Stimulated activated naive CD8-positive, alpha-beta T cell treated with anti-CD3 and anti-CD28 coated beads, Interleukin-15, Interleukin-2, amounts not matched to agents 100 U/mL and 50 U/mL, for 24 hours (primary cell): ENCODE results near the gene OR5J2.
"Not testable (repeated sequence)": the region's sequence is repeated elsewhere in the genome, so short reads cannot be mapped to it uniquely, and the experiment has no call there.

Experiments used
- ATAC-seq: fragments of 150-1000 bp; cut with Tn5 transposase; one replicate; pipeline ENCODE4 v1.10.0; 2021
- DNase-seq: peaks from one replicate; pipeline ENCODE4 v3.0.0; 2021

OR5J2 gene

GRCh38 chr11:56176318-56176717 lies at the start of gene OR5J2:
Gene OR5J2, plus strand, starts transcription at chr11:56176618. Its CDS starts 0 bp downstream, at chr11:56176618.
- ATAC-seq (no peak), DNase-seq (no peak)

DNA sequence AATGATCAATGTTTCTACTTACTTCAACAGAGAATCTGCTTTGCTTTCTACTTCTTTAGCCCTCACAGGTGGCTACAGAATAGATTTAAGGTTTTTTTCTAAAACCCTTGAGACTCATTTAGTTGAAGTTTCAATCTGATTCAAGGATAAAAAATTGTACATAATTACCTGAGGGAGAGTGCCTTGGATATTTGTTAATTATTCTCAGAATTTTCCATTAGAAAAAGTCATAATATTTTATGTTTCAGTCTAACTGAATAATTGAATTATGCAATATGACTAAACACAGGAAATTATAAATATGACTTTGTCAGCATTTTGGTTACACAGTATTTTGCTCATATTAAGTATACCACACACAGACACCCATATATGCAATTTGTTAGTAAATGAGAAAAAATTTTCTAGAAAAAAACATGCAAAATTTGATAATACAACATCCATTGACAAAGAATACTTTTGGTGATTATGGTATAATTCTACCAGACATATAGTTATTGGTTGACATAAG lies 36.2 kb upstream of the OR5J2 start, which contains the start of gene OR8J3:
Gene OR8J3 (minus strand): TSS at position 51 of the 511 bp plus-strand sequence. CDS start 2,483 bp downstream, outside the sequence.
- ATAC-seq (no peak), DNase-seq (no peak)

- not testable (repeated sequence) for ATAC-seq
These were observed 32.7 kb upstream of the OR5J2 start for GRCh38 chr11:56143681-56144080.

DNA sequence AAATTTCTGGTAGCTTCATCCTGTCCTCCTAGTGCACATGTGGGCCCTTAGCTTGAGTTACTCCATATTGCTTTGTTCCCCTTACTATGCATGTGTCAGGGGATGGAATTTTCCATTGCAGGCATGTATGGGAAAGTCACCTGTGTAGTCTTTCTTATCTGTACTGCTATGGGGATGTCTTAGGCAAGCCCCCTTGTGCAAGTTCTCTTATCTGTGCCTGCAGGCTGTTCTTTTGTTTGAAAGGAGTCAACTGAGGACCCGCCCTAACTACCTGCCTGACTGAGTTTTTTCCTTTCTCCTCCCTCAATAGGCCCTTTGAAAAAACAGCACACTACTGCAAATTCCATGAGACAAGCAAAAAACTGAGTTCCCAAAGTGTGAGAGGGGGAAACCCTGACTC lies 25.0 kb upstream of the OR5J2 start:
- ATAC-seq (no peak), DNase-seq (no peak)

More at GRCh38 chr11:56143681-56144080, 32.7 kb upstream of the OR5J2 start:
- not testable (repeated sequence) for DNase-seq

- DNase-seq (no peak), ATAC-seq (no peak)
These were observed 24.1 kb upstream of the OR5J2 start for GRCh38 chr11:56152333-56152732.

DNA sequence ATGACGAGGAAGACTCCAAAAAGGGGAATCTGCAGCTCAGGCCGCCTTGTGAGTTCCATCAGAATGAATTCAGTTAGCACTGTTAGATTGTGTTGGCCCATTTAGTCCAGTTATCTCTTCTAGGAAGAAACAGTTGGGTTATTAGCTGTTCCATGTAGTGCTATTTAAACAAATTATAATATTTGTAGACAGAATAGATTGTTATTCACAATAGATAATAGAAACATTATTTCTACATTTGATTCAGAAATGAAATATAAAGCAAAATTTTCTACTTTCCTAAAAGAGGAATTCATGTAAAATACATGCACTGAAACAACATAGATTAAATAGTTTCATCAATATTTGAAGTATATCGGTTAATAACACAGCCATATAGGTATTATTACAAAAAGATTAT lies 16.2 kb upstream of the OR5J2 start, which contains the start of gene OR8K5:
Gene OR8K5 (minus strand): TSS at position 101 of the 400 bp plus-strand sequence. CDS start 0 bp downstream, at position 101.
- DNase-seq (no peak), ATAC-seq (no peak)

DNA sequence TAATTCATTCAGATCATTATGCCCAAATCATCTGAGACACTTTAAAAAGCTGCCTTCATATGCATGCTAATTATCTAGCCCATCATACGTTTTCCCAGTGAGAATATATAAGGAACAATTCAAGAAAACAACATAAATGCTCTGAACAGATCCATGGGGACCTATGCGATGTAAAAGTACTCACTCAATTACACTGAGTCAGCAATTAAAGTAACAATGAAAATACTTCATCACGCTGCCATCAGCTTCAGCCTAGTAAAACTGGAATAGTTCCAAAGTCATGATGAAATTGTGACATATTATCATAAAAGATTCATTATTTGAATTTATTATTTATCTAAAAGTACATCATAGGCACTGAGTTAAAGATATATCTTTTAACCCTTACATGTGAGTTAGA lies 12.6 kb upstream of the OR5J2 start:
- no peak for ATAC-seq
- DNase-seq = no peak

DNA sequence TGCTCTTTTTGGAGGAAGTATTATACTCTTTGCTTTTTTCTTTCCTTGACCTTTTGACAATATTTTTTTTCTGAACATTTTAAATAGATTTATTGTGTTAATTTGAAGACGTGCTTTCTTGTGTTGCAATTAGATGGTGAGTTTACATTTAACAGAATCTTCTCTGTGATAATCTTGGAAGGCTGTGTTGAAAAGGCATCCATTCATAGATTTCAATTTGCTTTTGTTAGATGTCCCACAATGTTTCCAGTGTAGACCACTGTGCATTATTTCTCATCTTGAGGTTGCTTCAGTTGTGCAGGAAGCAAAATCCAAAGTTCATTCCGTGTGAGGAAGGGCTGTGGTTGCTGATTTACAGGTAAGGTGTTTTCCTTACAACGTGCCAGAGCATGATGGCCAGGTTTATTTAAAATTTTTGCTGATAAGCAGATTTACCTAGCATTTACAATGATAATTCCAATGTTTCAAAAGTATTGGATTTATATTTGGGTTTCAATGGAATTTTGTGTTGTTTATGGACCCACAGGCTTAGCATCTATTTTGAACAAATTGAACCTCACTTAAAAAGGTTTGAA lies 4.1 kb upstream of the OR5J2 start:
- DNase-seq = no peak
- no peak for ATAC-seq

DNA sequence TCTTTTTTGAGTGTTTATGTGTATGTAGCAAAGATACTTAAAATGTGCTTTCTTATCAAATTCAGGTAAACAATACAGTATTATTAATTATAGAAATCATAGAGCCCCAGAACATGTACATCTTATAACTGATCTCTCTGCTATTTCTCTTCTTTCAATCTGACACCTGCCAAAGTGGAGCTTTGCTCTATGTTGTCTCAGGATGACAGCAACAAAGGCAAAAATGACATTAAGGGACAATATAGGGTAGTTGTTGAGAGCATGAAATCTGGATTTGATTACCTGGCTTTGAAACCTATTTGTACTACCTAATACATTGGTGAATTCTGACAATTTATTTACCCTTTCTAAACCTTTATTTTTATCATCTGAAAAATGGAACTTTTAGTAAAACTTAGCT lies 7.0 kb downstream of the OR5J2 start:
- no peak for DNase-seq
- no peak for ATAC-seq

DNA sequence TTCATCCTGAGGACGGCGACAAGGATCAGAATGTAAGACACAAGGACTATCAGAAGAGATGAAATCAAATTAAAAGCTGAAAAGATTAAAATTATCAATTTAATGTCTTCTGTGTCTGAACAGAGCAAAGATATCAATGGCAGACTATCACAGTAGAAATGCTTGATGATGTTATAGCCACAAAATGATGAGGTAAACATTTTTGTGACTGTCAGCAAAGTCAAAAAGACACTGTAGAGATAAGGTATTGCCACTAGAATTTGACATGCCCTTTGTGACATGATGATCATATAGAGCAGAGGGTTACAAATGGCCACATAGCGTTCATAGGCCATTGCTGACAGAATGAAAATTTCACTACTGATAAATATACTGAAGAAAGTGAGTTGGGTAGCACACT lies 12.2 kb downstream of the OR5J2 start:
- ATAC-seq = no peak

DNA sequence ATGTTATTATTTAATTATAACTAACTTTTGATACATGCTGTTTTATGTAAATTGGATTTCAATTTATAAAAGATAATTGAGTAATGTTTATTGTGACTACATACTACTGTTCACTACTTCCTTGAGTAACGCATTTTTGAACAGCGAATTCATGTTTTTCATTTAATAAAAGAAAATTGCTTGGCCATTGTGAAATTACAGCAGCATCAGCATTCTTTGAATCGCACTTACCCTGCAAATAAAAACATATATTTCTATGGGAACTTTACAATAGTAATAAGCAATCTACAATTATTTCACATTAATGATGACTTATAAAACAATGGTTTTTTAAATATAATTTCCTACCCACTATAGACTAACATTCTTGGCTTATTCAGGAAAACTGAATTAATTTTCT lies 20.3 kb downstream of the OR5J2 start:
- ATAC-seq (no peak), DNase-seq (no peak)

More for the DNA sequence above, 12.2 kb downstream of the OR5J2 start:
- DNase-seq = no peak

DNA sequence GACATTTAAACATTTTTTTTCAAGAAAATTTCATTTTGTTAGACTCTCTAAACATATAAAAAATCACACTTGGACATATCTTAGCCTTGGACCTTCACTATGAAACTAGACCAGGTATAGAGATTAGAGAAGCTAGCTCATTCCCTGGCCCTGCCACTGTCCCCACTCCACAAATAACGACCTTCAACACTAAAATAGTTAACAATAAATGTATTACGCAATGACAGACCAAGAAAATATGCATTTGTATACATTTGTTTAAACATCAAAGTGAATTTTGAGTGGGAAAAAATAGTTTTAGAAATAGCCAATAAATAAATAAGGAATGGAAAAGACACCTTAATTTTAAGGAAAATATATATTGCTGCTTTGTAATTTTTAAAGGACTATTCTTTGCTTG lies 20.9 kb downstream of the OR5J2 start:
- no peak for DNase-seq
- no peak for ATAC-seq

GRCh38 chr11:56207790-56208189 lies 31.4 kb downstream of the OR5J2 start:
- DNase-seq (no peak), ATAC-seq (no peak)

GRCh38 chr11:56214537-56214936 lies 38.1 kb downstream of the OR5J2 start:
- DNase-seq = no peak
- no peak for ATAC-seq

DNA sequence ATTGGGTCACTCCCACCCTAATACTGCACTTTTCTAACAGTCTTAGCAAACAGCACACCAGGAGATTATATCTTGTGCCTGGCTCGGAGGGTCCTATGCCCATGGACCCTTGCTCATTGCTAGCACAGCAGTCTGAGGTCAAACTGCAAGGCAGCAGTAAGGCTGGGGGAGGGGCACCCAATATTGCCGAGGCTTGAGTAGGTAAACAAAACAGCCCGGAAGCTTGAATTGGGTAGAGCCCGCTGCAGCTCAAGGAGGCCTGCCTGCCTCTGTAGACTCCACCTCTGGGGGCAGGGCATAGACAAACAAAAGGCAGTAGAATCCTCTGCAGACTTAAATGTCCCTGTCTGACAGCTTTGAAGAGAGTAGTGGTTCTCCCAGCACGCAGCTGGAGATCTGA lies 43.3 kb downstream of the OR5J2 start:
- DNase-seq, ATAC-seq: not testable (repeated sequence)
